Activated CD8-positive, alpha-beta memory T cell treated with anti-CD3 and anti-CD28 coated beads, Interleukin-2, amount 50 U/mL, for 1 hour (primary cell): ENCODE results near the gene ANKRD11.
"Not testable (repeated sequence)": the region's sequence is repeated elsewhere in the genome, so short reads cannot be mapped to it uniquely, and the experiment has no call there.

Experiments used
- DNase-seq: peaks from one replicate; pipeline ENCODE4 v3.0.0-alpha.2; 2020; ENCODE audit errors: extremely low read depth

ANKRD11 gene

DNA sequence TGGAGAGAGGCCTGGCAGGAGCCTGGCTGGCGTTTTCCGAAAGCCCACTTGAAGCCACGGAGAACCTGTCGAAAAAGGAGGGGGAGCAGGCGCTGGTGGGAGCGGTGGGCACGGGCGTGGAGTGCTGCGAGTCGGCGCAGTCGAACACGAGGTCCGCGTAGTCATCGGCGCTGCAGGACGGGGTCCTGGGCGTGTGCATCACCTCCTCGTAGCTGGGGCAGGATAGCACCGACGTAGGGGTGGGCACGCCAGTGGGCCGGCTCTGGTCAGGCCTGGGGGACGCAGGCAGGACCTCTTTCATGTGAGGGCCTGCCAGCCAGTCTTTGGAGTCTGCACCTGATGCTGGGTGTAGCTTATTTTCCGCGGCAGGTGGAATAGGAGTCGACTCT, 209.2 kb downstream of the ANKRD11 start:
- DNase-seq = no peak

- no peak for DNase-seq
Observed at GRCh38 chr16:89280546-89281188, 209.7 kb downstream of the ANKRD11 start.

GRCh38 chr16:89279666-89280481, 210.5 kb downstream of the ANKRD11 start:
- DNase-seq = no peak

DNA sequence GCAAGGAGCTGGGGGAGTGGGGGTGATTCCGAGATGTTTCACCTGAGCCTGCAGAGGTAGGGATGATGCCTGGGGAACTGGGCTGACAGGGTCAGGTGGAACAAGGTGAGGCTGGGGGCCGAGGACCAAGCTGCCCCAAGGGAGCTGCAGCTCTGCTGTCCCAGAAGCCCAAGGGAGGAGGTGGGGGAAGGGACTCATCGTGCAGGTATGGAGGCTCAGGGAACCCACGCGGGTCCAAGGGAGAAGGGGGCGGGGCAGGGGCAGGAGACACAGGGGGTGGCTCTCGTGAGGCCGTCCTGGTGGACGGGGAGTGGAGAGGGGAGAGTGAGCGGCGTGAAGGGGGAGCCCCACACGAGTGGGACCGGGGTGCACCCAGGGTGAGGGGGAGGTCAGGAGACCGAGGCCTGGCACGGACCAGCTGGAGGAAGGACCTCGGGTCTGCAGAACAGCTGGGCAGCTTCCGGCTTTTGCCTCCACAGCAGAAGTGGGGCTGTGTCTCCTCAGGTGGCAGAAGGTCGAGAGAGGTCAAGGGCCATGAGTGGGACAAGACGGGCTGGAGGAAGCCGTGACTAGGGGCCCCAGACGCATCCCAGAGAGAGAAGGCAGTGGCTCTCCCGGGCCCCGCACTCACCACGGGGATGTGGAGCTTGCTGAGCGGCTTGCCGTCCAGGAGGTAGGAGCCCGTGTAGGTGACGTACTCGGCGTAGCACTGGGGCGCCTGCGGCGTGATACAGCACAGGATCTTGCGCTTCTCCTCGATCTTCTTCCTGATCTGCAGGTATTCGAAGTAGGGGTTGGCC, 211.7 kb downstream of the ANKRD11 start:
- no peak for DNase-seq

DNA sequence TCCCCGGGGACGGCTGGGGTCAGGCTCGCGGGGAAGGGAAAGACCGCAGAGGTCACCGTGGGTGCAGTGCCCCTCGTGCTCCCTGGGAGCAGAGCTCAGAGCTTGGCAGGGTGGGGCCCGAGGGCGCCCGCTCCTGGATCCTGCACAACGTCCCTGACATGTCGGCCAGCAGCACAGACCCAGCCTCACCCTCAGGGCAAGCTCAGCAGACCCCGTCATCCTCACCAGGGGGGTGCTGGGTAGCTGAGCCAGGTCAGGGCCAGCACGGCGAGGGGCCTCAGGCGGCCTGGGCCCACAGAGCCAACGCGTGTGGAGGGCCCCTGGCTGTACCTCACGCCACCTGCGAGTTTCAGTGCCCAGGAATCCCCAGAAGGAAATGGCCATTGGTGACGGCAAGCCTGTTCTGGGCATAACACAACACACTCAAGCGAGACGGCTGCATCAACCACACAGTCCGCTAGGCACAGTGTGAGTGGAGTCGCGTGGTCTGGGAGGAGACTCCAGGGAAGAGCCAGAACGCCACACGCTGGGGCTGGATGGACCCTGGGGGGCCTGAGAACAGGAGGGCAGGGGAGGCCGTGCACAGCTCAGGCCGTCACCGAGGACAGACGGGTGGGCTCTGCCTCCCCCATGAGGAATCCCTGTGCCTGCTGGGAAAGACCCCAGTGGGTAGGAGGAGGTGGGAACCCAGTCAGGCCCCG, 212.6 kb downstream of the ANKRD11 start:
- no peak for DNase-seq

- no peak for DNase-seq
Observed at GRCh38 chr16:89277049-89277448, 213.3 kb downstream of the ANKRD11 start.

- no peak for DNase-seq
Observed at GRCh38 chr16:89275837-89276720, 214.3 kb downstream of the ANKRD11 start.

- no peak for DNase-seq
Observed at GRCh38 chr16:89275284-89275584, 215.1 kb downstream of the ANKRD11 start.

- DNase-seq = no peak
Observed at GRCh38 chr16:89274561-89275283, 215.6 kb downstream of the ANKRD11 start.

DNA sequence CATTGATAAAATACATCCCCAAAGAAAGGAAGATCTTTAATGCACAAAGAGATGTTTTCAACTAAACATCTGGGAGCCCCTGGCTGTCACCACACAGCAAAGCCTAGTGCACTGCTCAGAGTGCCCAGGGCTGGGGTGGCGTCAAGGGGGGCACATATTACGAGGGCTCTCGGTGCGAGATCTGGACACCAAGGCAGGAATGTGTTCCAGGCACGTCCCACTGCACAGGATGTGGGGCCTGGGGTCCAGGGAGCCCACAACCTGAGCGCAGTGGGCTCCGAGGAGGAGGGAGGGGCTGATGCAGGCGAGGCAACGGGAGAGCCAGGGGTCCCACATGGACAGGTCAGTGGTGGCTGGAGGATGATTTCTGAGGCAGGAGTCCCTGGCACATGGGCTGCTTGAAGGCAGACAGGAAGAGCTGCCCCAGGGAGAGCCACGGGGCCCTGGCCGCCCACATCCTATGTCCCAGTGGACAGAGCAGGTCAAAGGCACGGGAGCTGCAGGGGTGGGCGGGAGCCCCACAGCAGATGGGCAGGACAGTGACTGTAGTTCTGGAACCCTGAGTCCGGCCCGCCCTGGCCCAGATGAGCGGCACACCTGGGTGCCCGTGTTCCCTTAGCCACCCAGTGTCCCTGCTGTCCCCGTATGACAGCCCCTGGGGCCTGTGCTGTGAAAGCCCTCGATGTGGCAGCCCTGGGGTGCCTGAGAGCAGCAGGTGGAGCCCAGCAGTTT, 216.5 kb downstream of the ANKRD11 start:
- no peak for DNase-seq

DNA sequence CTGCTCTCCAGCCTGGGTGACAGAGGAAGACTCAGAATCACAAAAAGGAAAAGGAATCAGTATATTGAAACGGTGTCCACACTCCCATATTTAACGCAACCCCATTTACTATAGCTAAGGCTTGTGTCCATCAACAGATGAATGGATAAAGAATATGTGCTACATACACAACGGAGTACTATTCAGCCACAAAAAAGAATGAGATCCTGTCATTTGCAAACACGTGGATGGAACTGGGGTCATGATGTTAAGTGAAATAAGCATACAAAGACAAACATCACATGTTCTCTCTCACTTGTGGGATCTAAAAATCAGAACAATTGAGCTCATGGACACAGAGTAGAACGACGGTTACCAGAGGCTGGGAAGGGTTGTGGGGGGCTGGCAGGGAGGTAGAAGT, 217.7 kb downstream of the ANKRD11 start:
- no peak for DNase-seq

DNA sequence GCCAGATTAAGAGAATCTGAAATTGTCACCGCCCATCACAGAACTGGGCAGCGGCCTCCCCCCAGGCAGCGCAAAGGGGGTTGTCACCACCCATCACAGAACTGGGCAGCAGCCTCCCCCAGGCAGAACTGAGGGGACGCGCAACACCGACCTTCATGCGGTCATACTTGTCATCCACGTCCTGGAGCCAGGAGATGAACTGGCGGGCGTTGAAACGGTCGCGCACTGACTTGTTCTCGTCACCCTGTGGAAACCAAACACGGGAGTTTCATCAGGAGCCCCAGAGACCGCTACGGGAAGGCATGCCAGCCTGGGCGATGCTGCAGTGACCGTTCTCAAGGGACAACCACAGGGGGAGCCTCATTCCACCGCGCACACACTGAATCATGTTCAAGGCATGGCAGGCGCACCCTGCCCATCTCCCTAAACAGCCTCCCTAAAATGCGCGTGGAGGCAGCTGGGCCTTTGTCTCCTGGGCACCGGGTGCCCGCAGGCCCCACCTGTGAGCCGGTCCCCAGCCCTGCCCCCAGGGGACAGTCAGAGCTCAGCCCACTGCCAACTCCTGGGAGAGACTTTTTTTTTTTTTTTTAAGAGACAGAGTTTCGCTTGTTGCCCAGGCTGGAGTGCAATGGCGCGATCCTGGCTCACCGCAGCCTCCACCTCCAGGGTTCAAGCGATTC, 219.6 kb downstream of the ANKRD11 start:
- DNase-seq = no peak

DNA sequence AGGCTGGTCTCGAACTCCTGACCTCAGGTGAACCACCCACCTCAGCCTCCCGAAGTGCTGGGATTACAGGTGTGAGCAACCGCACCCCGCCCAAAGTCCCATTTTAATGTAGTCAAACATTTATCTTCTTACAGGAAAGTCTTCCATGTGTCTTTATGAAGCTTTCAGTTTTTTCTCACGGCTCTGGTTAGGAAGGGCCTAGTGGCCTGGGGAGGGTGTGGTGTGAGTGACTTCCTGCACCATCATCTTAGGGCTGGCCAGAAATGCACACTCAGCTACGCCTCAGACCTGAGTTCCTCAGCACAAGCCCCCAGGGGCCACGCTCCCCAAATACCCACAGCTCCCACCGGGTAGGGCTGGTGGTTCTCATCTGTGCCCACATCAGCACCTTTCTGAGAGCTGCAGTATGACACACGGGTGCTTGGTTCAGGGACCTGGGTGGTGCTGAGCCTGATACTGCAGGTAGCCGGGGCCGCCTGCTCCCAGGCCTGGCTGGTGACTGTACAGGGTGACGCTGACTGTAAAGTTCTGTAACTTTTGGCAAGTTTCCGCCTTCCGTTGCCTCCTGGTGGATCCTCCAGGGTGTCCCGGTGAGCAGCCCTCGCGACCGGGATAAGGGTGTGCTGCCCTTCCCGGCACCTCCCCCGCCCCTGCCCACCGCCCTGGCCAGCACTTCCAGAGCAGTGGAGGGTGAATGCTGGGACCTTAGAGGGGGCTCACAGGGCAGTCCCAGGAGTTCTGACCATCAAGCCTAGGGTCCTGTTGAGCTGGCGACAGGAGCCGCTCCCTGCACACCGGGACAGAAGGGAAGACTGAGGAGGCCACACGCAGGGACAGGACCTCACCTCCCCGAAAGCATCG, 220.3 kb downstream of the ANKRD11 start:
- DNase-seq = no peak

DNA sequence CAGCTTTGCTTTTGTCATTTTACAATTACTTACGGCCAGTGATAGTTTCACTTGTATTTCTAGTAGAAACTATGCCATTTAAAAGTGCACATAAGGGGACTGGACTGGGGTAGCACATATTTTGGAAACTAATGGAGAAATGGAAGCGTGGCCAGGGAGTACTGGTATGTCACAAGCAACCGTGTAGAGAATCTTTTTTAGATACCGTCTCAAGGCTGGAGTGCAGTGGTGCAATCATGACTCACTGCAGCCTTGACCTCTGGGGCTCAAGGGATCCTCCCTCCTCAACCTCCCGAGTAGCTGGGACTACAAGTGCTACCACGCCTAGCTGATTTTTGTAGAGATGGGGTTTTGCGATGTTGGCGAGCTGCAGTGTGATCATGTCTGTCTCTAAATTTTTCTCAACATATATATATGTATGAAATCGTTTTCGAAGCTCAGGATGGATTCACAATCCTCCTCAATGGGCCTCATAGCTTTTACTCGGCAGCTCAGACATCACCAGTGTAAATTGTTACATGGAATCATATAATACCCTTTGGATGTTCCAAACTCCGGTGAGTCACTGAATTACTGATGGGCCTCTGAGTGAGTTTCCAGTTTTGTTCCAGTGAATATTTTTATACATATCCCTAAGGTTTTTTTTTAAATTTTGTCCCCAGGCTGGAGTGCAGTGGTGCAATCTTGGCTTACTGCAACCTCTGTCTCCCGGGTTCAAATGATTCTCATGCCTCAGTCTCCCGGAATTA, 221.2 kb downstream of the ANKRD11 start:
- no peak for DNase-seq

GRCh38 chr16:89268585-89268984, 221.8 kb downstream of the ANKRD11 start:
- DNase-seq = no peak

DNA sequence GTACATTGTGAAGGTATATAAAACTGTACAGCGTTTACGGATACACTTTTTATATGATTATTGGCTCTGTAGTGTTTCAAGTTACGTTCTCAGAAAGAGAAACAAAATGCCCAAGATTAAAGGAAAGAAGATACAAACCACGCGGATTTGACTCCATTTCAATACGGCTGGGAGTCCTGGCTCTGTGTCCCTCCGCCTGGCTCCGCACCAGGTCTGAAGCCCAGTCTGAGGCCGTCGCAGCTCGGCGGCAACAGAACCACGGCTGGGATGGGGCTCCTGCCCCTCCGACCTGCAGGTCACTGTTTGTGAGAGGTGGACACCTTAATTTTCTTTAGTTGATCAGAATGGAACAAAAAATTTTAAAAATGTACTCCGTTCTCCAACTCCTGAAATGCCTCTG, 222.6 kb downstream of the ANKRD11 start:
- DNase-seq = not testable (repeated sequence)

- DNase-seq = no peak
Observed at GRCh38 chr16:89266521-89267134, 223.7 kb downstream of the ANKRD11 start.
